ENCODE data around the gene PHF12. TPM values are rescaled to one million over a fixed set of nuclear protein-coding genes. Genes with fewer than 3 reads are reported as not detected.
"Not testable (repeated sequence)": the region's sequence is repeated elsewhere in the genome, so short reads cannot be mapped to it uniquely, and the experiment has no call there.

The PHF12 gene
- total RNA-seq, 1 donor = 25.7 TPM

DNA sequence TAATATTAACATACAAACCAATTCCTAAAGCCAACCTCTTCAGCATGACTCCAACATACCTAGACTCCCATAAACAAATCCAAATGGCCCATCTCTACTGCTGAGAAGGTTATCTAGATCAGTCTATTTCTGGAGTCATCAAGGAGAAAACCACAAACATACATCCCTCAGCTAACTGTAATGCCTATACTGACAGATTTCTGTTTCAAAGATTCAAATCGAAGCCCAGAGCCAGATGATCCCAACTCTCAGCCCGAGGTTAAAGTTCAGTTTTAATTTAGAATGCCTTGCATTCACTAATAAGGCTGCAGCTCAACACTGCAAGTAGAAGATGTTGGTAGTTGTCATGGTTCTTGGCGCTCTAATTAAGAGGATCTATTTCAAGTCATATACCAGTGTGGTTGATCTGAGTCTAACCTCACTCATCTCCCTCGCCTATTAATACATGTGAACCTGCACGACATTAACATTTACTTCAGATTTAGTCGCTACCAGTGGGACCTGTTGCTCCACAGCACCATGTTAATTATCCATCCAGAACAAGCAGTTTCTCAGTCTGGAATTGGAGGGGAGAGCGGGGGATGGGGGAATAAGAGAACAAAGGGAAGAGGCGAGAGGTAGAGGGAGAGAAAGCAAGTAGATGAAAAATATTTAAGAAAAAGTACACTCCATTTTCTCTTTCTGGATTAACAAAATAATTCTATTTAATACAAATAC lies 15.4 kb downstream of the PHF12 start:
- TF ChIP-seq, protein P1, sequence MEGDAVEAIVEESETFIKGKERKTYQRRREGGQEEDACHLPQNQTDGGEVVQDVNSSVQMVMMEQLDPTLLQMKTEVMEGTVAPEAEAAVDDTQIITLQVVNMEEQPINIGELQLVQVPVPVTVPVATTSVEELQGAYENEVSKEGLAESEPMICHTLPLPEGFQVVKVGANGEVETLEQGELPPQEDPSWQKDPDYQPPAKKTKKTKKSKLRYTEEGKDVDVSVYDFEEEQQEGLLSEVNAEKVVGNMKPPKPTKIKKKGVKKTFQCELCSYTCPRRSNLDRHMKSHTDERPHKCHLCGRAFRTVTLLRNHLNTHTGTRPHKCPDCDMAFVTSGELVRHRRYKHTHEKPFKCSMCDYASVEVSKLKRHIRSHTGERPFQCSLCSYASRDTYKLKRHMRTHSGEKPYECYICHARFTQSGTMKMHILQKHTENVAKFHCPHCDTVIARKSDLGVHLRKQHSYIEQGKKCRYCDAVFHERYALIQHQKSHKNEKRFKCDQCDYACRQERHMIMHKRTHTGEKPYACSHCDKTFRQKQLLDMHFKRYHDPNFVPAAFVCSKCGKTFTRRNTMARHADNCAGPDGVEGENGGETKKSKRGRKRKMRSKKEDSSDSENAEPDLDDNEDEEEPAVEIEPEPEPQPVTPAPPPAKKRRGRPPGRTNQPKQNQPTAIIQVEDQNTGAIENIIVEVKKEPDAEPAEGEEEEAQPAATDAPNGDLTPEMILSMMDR (IDR thresholded peaks at IDR 0.05; ENCODE audit: insufficient read depth, low read length) = no peak
- DNase-seq (ENCODE audit: low read depth) = no peak
- no peak overlapping the region for H3K4me3 ChIP-seq (ENCODE audit: low read depth, low read length)

DNA sequence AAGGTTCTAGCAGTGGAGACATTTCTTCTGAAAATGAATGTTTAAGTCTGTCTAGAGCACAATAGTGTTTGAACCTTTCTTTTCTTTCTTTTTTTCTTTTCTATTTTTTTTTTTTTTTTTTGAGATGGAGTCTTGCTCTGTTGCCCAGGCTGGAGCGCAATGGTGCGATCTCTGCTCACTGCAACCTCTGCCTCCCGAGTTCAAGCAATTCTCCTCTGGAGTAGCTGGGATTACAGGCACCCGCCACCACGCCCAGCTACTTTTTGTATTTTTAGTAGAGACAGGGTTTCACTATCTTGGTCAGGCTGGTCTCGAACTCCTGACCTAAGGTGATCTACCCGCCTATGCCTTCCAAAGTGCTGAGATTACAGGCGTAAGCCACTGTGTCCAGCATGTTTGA lies 16.8 kb downstream of the PHF12 start:
- H3K4me3 ChIP-seq (ENCODE audit: low read depth, low read length); DNase-seq (ENCODE audit: low read depth): not testable (repeated sequence)

DNA sequence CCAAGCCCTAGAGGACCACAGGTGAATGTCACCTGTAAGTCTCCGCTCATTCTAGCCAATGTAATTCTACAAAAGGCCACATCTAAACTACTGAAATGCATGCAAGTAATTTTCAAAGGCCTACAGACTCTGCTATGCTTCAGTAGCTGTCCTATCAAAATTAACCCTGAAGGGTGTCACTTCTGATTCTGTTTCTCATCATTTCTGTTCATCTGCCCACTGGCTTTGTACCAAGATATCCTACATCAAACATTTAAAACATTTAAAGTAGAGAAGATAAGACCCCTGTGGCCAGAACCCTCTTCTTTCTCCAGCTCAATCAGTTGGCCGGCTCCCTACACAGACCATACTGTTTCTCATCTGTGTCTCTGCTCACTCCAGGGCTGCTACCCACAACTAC lies 21.5 kb downstream of the PHF12 start:
- H3K4me3 ChIP-seq (ENCODE audit: low read depth, low read length) = no peak overlapping the region
- DNase-seq (ENCODE audit: low read depth) = no peak
- TF ChIP-seq, protein P1 (IDR thresholded peaks at IDR 0.05; ENCODE audit: insufficient read depth, low read length) = no peak

DNA sequence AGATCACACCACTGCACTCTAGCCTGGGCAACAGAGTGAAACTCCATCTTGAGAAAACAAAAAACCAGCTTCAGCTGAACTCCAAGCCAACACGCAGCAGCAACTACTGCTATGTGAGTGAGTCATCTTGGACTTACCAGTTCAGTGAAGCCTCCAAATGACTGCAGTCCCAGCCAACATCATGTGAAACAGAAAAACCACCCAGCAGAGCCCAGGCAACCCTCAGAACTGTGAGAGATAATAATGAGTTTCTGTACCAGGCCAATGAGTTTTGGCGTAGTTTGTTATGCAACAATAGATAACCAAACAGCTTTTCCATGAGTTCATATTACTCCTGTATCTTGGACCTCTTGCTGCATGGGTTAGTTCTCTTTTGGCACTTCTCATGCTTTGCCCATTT lies 23.3 kb downstream of the PHF12 start:
- TF ChIP-seq, protein P1 (IDR thresholded peaks at IDR 0.05; ENCODE audit: insufficient read depth, low read length) = no peak
- H3K4me3 ChIP-seq (ENCODE audit: low read depth, low read length) = no peak overlapping the region
- peak; percentile 20 for DNase-seq (ENCODE audit: low read depth)

DNA sequence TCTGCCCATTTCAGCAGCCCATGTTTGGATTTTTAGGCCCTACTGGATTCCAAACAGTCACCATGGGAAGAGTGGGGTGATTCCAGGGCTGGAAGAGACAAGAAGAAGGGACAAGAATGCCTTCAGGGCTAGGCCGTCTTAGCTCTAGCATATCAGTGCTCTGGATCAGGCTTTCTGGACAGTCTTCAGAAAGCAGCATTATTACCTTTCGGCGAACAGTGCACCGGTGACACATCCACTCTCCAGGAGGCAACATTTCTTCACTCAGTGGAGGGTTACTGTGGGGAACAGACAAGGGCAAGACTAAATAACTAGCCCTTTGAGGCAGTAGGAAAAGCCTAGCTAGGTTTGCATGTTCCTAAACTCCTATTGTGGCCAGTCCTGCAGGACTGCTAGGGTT lies 24.5 kb downstream of the PHF12 start:
- no peak overlapping the region for H3K4me3 ChIP-seq (ENCODE audit: low read depth, low read length)
- DNase-seq (ENCODE audit: low read depth) = no peak
- TF ChIP-seq, protein P1 (IDR thresholded peaks at IDR 0.05; ENCODE audit: insufficient read depth, low read length) = no peak

DNA sequence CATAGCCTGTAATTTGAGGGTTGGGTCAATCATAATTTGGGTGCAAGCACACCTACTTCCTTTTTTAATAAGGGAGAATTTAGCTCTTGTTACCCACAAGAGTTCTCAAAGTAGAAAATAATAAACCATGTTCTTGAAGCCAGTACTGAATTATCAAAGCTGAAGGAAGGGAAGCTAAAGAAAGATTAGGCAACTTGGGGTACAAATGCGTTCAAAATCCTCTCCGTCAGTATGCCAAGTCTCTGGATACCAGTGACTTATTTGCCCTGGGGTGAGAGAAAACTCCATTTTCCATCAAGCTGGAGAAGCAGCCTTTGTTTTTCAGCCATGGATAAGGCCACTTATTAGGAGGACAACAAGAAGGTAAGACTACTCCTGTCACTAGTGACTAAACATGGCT lies 25.0 kb downstream of the PHF12 start:
- TF ChIP-seq, protein P1 (IDR thresholded peaks at IDR 0.05; ENCODE audit: insufficient read depth, low read length) = no peak
- no peak overlapping the region for H3K4me3 ChIP-seq (ENCODE audit: low read depth, low read length)

DNA sequence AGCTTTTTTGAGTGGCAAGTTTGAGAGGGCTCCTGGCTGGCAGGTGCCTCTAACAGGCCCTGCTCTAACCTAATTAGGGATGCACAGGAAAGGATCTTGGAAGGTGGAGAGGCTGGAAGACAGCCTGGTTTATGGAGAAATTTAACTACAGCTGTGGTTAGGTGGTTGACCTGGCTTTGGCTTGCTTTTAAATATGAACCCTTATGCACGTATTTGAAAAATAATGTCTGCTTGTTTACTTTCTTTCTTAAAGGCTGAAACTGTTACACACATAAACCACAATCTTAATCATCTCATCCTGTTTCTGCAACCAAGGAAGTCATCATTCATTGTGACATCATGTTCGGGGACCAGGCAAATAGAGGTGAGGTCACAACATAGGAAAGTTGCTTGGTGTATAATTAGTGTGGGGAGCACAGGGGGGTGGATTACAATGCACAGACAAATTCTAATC lies 25.4 kb downstream of the PHF12 start:
- TF ChIP-seq, protein P1 (IDR thresholded peaks at IDR 0.05; ENCODE audit: insufficient read depth, low read length) = no peak
- H3K4me3 ChIP-seq (ENCODE audit: low read depth, low read length) = no peak overlapping the region
- peak; percentile 74 for DNase-seq (ENCODE audit: low read depth)

More for the DNA sequence above, 25.0 kb downstream of the PHF12 start:
- no peak for DNase-seq (ENCODE audit: low read depth)
